Activated naive CD8-positive, alpha-beta T cell treated with anti-CD3 and anti-CD28 coated beads, Interleukin-2, amount 10 ng/mL, durations not matched to agents 7 days and 5 days (primary cell): Measurements from ENCODE around the gene LDLRAD4. TPM values are rescaled to one million over a fixed set of nuclear protein-coding genes. Genes with fewer than 3 reads are reported as not detected.
"Not testable (repeated sequence)": the region's sequence is repeated elsewhere in the genome, so short reads cannot be mapped to it uniquely, and the experiment has no call there.

Experiments used
- ATAC-seq: fragments of 150-1000 bp; cut with Tn5 transposase; one replicate; pipeline ENCODE4 v1.10.0; 2021; ENCODE audit warnings: low read depth, moderate library complexity
- POLR2A ChIA-PET: fragments of 350-600 bp; sonication (Branson Sonifier 250); formaldehyde crosslinking; loops from one replicate; lab custom pipeline; 2021; ENCODE audit warnings: antibody characterized with exemption; lab: Charles Lee
- DNase-seq: peaks from one replicate; pipeline ENCODE4 v3.0.0; 2021
- H3K27ac Mint-ChIP-seq: one replicate; pipeline ENCODE4 v1.8.0; 2022; ENCODE audit warnings: mild to moderate bottlenecking, mixed read lengths
- H3K27me3 Mint-ChIP-seq: one replicate; pipeline ENCODE4 v1.8.0; 2022; ENCODE audit warnings: mild to moderate bottlenecking, moderate library complexity, mixed read lengths
- H3K36me3 Mint-ChIP-seq: one replicate; pipeline ENCODE4 v1.8.0; 2021; ENCODE audit warnings: mild to moderate bottlenecking, mixed read lengths
- H3K4me1 Mint-ChIP-seq: one replicate; pipeline ENCODE4 v1.8.0; 2021; ENCODE audit warnings: mixed read lengths
- H3K4me3 Mint-ChIP-seq: one replicate; pipeline ENCODE4 v1.8.0; 2022; ENCODE audit warnings: mild to moderate bottlenecking, moderate library complexity, mixed read lengths
- H3K9me3 Mint-ChIP-seq: one replicate; pipeline ENCODE4 v1.8.0; 2021; ENCODE audit warnings: mixed read lengths
- total RNA-seq, 2 experiments: library from RNA; stranded (reverse); gene quantifications; one replicate each; pipeline ENCODE4 v1.2.3, GENCODE V29; 2021

LDLRAD4 gene
- total RNA-seq, 2 experiments from 2014 or later = 40.3 to 44.3 TPM

DNA sequence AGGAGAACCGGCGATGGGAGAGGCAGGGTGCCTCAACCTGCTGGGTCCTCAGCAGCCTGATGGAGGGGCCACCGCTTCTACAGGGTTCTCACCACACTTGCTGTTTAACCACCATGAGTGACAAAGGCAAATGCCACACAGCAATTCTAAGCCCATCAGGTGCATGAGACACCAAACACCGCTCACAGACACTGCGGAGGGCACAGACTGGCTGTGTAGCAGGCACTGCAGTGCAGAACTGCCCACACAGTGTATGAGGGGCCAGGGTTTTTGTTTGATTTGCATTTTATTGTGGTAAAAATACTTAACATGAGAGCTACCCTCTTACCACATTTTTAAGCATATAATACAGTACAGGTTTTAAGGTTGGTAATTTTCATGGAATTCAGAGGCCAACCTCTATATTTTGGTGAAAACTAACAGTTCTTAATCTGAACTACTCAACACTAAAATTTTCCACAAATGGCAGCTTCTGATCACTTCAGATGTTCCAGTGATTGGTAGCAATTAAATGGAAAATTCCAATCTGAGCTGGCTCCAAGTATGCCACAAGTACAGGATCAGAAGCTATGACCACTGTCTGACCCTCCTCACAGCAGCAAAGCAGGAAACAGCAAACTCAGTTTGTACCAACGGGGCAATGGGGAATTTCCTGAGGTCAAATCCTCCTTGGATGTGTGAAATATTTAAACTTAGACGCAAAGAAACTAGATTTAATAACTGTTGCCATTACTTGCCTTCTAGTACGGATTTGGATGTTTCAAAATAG lies 440.1 kb downstream of the LDLRAD4 start:
- Mint-ChIP-seq H3K4me1 (peaks cover 1% of the 10 kb centered on the region), H3K36me3 (peaks cover 7% of the 10 kb centered on the region), H3K27me3 (no peaks in the 10 kb centered on the region), H3K4me3 (no peak overlapping the region), H3K9me3 (no peaks in the 10 kb centered on the region), H3K27ac (no peak overlapping the region)
- POLR2A ChIA-PET = no interaction called here
- ATAC-seq (no peak), DNase-seq (no peak)

DNA sequence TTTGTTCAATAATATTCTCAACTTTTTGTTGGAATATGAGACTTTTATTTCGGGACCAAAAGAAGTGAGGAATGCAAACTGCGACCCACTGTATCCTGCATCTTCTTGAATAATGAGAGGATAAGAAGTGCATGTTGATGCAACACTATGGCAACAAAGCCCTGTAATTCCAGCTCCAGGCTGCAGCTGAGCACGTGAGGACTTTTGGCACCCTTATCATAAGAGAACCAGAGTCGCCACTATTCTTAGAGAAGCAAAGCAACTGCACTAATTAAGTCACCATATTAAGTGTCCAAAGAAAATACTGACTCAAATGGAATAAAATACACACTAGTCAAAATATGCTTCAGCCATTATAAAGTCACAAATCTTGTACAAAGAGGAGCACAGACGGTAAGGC lies 441.9 kb downstream of the LDLRAD4 start:
- Mint-ChIP-seq H3K4me1 (no peaks in the 10 kb centered on the region), H3K9me3 (no peaks in the 10 kb centered on the region), H3K27me3 (no peaks in the 10 kb centered on the region), H3K36me3 (peaks cover 7% of the 10 kb centered on the region), H3K4me3 (no peak overlapping the region), H3K27ac (no peak overlapping the region)
- DNase-seq (no peak), ATAC-seq (no peak)
- POLR2A ChIA-PET = no interaction called here

DNA sequence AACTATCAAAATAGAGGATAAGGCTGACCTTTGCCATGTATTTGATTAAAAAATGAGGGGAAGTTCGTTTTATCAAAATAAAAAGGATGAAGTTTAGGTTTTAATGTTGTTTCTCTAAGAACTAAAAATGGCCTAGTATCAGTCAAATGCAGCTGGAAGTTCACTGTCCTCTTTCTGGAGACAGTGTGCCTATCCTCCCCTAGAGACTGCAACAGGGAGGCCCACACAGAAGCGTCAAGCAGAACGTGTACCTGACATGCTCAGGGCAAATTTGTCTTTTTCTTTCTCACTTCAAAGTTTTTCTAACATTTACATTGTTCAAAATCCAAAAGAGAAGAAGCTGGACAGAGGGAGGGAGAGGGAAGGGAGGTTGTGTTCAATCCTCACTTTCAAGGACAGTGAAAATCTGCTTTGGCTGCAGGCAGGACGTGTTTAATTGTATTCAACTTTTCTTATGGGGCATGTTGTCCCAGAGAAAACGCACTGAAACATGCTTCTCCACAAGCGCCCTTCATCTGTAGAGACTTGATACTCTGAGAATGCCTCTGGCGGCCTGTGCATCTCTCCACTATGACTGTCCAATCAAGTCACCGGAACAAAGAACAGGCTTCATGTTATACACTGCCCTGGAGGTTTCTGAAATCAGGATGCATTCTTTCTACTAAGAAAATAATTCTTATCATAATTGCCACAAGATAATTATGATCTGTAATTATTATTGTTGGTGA lies 442.7 kb downstream of the LDLRAD4 start:
- H3K27ac Mint-ChIP-seq = no peak overlapping the region
- DNase-seq (no peak), ATAC-seq (no peak)
- peaks cover 7% of the 10 kb centered on the region for H3K36me3 Mint-ChIP-seq
- POLR2A ChIA-PET = no interaction called here
- H3K9me3 Mint-ChIP-seq = no peaks in the 10 kb centered on the region
- H3K4me1 Mint-ChIP-seq = no peaks in the 10 kb centered on the region
- no peaks in the 10 kb centered on the region for H3K27me3 Mint-ChIP-seq
- no peak overlapping the region for H3K4me3 Mint-ChIP-seq

DNA sequence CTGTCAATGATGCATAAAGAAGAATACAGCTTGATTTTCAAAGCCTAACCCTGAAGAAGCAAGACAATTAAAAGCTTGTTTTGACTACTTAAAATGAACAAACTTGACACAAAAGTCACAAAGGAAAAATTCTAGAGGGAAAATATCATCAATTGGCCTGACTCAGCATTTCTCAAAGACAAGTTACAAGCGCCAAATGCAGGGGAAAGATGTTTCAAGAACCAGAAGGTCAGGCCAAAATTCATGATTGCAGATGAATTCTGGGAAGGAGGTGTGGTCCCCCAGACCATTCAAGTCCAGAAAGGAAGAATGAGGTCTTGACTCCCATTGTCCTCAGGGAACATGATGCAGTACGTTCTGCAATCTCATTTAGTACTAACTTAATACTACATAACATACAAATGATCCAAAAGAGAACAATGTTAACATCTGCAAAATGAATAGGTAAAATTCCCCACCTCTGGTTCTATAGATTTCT lies 443.3 kb downstream of the LDLRAD4 start:
- DNase-seq (no peak), ATAC-seq (no peak)
- Mint-ChIP-seq H3K27me3 (no peaks in the 10 kb centered on the region), H3K9me3 (no peaks in the 10 kb centered on the region), H3K4me3 (no peak overlapping the region), H3K36me3 (peaks cover 12% of the 10 kb centered on the region), H3K27ac (peak overlapping the region; percentile 41), H3K4me1 (no peaks in the 10 kb centered on the region)
- POLR2A ChIA-PET = no interaction called here

DNA sequence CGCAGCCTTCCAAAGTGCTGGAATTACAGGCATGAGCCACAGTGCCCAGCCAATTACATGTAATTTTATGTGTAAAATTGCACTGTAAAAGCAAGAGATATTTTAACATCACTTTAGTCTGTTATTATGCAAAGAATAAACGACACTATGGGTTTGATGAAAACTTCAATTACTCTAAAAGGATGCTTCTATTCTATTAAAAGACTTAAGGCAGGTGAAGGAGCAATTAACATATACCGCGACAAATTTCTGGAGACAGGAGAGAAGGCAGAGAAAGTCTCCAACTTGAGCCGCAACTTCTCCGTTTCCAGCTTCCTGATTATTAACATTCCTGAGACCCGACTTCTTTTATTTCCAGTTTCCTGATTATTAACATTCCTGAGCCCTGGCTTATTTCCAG lies 454.1 kb downstream of the LDLRAD4 start:
- H3K4me1 Mint-ChIP-seq = peaks cover 1% of the 10 kb centered on the region
- H3K27ac Mint-ChIP-seq = no peak overlapping the region
- no peak for DNase-seq
- H3K36me3 Mint-ChIP-seq = peaks cover 13% of the 10 kb centered on the region
- peak; percentile 42 for ATAC-seq
- POLR2A ChIA-PET = no interaction called here
- no peaks in the 10 kb centered on the region for H3K27me3 Mint-ChIP-seq
- H3K4me3 Mint-ChIP-seq = no peak overlapping the region
- H3K9me3 Mint-ChIP-seq = no peaks in the 10 kb centered on the region

DNA sequence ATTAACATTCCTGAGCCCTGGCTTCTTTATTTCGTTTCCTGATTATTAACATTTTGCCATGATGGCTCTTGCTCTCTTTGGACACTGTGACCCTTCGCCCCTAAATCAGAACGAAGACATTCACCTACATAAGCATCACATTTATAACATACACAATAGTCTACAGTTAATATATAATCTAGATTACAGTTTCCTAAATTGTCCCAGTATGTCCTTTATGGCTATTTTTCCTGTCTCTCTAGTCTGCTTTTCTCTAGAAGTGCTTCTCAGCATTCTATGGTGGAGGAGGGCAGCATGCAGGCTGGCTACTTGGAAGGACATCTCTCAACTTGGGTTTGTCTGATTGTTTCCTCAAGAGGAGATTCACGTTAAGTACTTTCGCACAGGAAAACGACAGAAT lies 457.9 kb downstream of the LDLRAD4 start:
- no peak overlapping the region for H3K27ac Mint-ChIP-seq
- H3K27me3 Mint-ChIP-seq = no peaks in the 10 kb centered on the region
- no peak overlapping the region for H3K4me3 Mint-ChIP-seq
- H3K4me1 Mint-ChIP-seq = peaks cover 7% of the 10 kb centered on the region
- peaks cover 7% of the 10 kb centered on the region for H3K36me3 Mint-ChIP-seq
- H3K9me3 Mint-ChIP-seq = no peaks in the 10 kb centered on the region
- ATAC-seq = peak; percentile 47
- POLR2A ChIA-PET = no interaction called here
- no peak for DNase-seq

DNA sequence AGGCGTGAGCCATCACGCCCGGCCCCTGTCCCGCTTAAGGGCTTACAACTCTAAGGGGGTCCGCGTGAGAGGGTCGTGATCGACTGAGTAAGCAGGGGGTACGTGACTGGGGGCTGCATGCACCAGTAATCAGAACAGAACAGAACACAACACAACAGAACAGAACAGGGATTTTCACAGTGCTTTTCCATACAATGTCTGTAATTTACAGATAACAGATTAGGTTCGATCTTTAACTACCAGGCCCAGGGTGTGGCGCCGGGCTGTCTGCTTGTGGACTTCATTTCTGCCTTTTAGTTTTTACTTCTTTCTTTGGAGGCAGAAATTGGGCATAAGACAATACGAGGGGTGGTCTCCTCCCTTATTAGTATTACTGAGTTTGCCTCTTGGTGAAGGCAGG lies 458.8 kb downstream of the LDLRAD4 start:
- H3K27ac Mint-ChIP-seq, DNase-seq, ATAC-seq, H3K9me3 Mint-ChIP-seq, H3K27me3 Mint-ChIP-seq, POLR2A ChIA-PET, H3K4me1 Mint-ChIP-seq, H3K4me3 Mint-ChIP-seq, H3K36me3 Mint-ChIP-seq: not testable (repeated sequence)

DNA sequence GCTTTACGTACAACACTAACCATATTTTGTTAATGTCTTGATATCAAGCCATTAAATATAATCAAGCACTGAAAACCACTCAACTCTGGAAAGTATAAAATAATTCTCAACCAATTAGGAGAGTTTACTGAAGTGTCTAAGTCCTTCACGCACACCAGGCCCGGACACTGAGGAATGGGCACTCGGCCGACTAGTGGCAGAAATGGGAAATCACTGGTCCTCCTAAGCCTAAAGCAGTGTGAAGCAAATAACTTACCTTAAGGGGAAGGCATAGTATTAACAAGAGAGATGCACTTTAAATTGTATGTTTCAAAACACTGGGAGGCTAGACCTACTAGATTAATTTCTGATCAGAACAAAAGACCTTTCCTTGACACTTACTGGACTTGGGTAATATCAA lies 462.1 kb downstream of the LDLRAD4 start:
- ATAC-seq = no peak

DNA sequence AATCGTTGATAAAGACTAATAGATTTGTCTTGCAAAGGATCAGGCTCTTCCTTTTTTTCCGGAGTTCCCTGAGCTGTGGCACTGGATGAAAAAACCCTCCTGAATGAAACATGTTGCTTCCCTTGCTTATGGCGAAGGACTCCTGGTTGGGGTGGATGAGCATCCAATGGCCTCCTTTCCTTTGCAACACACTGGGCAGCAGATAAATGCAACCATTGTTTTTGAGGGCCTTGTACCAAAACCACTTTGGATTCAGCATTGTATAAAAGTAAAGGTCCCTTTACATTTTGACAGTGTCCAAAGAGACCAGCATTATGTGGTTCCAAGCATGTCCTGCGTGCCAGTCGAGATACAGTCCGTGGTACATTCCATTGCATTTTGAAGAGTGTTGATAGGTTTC lies 463.1 kb downstream of the LDLRAD4 start:
- Mint-ChIP-seq H3K36me3 (peaks cover 13% of the 10 kb centered on the region), H3K4me3 (no peak overlapping the region), H3K27me3 (no peaks in the 10 kb centered on the region), H3K4me1 (peaks cover 10% of the 10 kb centered on the region), H3K27ac (no peak overlapping the region), H3K9me3 (no peaks in the 10 kb centered on the region)
- no peak for ATAC-seq
- DNase-seq = no peak
- POLR2A ChIA-PET = no interaction called here

More for the DNA sequence above, 462.1 kb downstream of the LDLRAD4 start:
- Mint-ChIP-seq H3K9me3 (no peaks in the 10 kb centered on the region), H3K36me3 (peaks cover 13% of the 10 kb centered on the region), H3K27ac (no peak overlapping the region), H3K4me3 (no peak overlapping the region), H3K4me1 (peaks cover 8% of the 10 kb centered on the region), H3K27me3 (no peaks in the 10 kb centered on the region)
- POLR2A ChIA-PET = no interaction called here
- no peak for DNase-seq

DNA sequence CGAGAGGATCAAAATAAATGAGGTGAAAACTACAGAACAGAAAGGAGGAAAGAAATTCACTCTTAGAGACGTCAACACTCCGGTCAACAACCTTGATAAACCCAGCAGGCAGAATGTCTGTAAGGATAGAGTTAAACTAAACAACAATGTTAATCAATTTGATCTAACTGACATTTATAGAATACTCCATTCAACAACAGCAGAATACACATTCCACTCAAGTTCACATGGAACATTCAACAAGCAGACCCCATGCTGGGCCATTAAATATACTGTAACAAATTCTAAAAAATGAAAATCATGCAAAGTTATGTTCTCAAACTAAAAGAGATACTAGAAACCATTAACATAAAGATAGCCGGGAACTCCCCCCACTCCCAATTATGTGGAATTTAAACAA lies 466.0 kb downstream of the LDLRAD4 start:
- H3K36me3 Mint-ChIP-seq = peaks cover 27% of the 10 kb centered on the region
- POLR2A ChIA-PET = no interaction called here
- H3K9me3 Mint-ChIP-seq = no peaks in the 10 kb centered on the region
- ATAC-seq = no peak
- H3K4me3 Mint-ChIP-seq = no peak overlapping the region
- no peak overlapping the region for H3K27ac Mint-ChIP-seq
- DNase-seq = no peak
- H3K27me3 Mint-ChIP-seq = no peaks in the 10 kb centered on the region
- peaks cover 11% of the 10 kb centered on the region for H3K4me1 Mint-ChIP-seq

DNA sequence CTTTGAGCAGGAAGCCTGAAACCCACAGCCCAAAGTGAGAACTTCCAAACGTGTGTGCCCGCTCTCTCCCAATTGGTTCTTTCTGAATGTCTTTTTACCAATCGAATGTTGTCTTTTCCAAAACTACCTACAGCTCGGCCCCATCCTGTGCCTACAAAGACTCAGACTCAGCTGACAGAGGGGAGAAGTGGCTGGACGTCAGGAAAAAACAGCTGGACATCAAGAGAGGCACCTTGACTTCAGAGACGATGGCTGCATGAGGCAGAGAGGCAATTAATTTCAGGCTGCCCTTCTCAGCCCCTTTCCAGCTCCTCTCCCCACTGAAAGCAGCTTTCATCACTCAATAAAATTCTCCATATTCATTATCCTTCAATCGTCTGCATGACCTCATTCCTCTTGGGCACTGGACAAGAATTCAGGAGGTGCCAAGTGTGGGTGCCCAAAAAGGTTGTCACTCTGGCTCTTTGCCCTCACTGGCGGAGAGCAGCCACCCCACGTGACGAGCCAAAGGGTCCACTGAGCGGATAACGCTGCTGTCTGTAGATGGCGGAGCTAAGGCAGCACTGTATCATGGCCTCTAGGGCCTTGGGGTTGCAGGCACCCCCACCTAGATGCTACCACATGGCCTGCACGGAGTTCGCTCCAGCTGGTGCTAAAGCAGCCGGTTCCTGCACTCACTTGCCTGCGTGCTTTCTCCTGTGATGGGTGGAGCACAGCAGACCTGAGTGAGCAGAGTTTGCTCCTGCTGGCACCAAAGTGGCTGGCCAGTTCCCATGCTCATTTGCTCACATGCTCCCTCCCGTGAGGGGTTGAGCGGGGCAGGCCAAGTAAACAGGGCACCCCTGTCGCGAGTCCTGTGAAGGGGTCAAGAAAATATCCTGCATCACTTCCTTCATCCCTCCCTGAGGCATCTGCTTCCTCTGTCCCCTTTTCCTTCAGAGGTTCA lies 469.9 kb downstream of the LDLRAD4 start:
- ATAC-seq (no peak), DNase-seq (no peak)
- Mint-ChIP-seq H3K4me3 (no peak overlapping the region), H3K4me1 (peaks cover 10% of the 10 kb centered on the region), H3K9me3 (no peaks in the 10 kb centered on the region), H3K27ac (no peak overlapping the region), H3K27me3 (no peaks in the 10 kb centered on the region), H3K36me3 (peaks cover 41% of the 10 kb centered on the region)
- POLR2A ChIA-PET = no interaction called here

DNA sequence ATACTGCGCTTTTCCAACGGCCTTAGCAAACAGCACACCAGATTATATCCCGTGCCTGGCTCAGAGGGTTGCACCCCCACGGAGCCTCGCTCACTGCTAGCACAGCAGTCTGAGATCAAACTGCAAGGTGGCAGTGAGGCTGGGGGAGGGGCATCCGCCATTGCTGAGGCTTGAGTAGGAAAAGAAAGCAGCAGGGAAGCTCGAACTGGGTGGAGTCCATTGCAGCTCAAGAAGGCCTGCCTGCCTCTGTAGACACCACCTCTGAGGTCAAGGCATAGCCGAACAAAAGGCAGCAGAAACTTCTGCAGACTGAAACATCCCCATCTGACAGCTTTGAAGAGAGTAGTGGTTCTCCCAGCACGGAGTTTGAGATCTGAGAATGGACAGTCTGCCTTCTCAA lies 471.5 kb downstream of the LDLRAD4 start:
- H3K27me3 Mint-ChIP-seq, H3K4me3 Mint-ChIP-seq, H3K4me1 Mint-ChIP-seq, H3K9me3 Mint-ChIP-seq, H3K27ac Mint-ChIP-seq, DNase-seq, POLR2A ChIA-PET, ATAC-seq: not testable (repeated sequence)
- peaks cover 46% of the 10 kb centered on the region for H3K36me3 Mint-ChIP-seq

DNA sequence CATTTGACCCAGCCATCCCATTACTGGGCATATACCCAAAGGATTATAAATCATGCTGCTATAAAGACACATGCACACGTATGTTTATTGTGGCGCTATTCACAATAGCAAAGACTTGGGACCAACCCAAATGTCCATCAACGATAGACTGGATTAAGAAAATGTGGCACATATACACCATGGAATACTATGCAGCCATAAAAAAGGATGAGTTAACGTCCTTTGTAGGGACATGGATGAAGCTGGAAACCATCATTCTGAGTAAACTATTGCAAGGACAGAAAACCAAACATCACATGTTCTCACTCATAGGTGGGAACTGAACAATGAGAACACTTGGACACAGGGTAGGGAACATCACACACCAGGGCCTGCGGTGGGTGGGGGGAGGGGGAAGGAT lies 476.8 kb downstream of the LDLRAD4 start:
- peaks cover 56% of the 10 kb centered on the region for H3K36me3 Mint-ChIP-seq
- DNase-seq, H3K4me3 Mint-ChIP-seq, H3K27me3 Mint-ChIP-seq, H3K4me1 Mint-ChIP-seq, ATAC-seq, POLR2A ChIA-PET, H3K27ac Mint-ChIP-seq: not testable (repeated sequence)
- peaks cover 15% of the 10 kb centered on the region for H3K9me3 Mint-ChIP-seq
